Ovary (tissue), 3 donors: ENCODE data around the gene UAP1L1.

Experiments used
- POLR2A ChIP-seq: fragments of 450-650 bp; IDR thresholded peaks from one replicate; pipeline ENCODE4 v1.6.1; 2017; ENCODE audit warnings: antibody characterized with exemption, mild to moderate bottlenecking, moderate library complexity
- TF ChIP-seq, protein P1 (sequence below), 3 donors: fragments of 450-650 bp in 2 of 3; fragments of 200-600 bp in 1 of 3; IDR thresholded peaks; one replicate each; pipeline versions ENCODE4 v1.5.1 to v1.8.0; 2016 to 2022; ENCODE audit warnings: antibody characterized with exemption in 3 of 3, mild to moderate bottlenecking in 1 of 3
- donor health status: DM: no; HTN: no; CAD: no.

DNA sequence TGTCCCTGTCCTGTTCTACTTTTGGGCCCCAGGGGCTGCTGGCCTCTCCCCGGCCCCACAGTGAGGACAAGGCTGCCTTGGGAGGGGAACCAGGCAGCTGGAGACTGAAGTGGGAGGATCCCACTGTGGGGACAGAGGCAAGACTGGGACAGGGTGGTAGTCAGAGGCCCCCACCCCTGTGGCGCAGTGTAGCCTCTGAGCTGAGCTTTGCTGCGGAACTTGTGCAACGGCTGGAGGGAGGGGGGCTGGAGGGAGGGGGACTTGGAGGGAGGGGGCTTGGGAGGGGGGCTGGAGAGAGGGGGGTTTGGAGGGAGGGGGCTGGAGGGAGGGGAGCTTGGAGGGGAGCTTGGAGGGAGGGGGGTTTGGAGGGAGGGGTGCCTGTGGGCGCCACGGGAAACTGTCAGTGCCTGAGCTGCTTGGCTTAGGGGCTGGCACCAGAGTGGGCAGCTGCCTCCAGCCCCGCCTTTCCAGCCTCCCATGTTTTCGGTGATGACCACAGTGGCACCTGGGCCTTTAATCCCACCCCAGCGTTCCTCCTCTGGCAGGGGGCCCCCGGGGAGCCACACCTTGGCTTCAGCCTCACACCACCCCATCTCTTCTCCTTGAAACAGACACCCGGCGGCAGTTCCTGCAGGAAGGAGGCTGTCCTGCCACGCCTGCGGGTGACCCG is 43.1 kb upstream of the UAP1L1 start:
- TF ChIP-seq POLR2A: no peak
- TF ChIP-seq, protein P1, sequence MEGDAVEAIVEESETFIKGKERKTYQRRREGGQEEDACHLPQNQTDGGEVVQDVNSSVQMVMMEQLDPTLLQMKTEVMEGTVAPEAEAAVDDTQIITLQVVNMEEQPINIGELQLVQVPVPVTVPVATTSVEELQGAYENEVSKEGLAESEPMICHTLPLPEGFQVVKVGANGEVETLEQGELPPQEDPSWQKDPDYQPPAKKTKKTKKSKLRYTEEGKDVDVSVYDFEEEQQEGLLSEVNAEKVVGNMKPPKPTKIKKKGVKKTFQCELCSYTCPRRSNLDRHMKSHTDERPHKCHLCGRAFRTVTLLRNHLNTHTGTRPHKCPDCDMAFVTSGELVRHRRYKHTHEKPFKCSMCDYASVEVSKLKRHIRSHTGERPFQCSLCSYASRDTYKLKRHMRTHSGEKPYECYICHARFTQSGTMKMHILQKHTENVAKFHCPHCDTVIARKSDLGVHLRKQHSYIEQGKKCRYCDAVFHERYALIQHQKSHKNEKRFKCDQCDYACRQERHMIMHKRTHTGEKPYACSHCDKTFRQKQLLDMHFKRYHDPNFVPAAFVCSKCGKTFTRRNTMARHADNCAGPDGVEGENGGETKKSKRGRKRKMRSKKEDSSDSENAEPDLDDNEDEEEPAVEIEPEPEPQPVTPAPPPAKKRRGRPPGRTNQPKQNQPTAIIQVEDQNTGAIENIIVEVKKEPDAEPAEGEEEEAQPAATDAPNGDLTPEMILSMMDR (IDR thresholded peaks at IDR 0.05): no peak
